Mucosa of stomach (tissue), 1 donor: Measurements from ENCODE around the gene ASXL2.
A peak's percentile ranks its signal among the peaks of the same experiment; 100 is the strongest.
"Not testable (repeated sequence)": the region's sequence is repeated elsewhere in the genome, so short reads cannot be mapped to it uniquely, and the experiment has no call there.

Experiments
- H3K27me3 ChIP-seq: one replicate; pipeline ENCODE4 v1.7.0; 2013; ENCODE audit warnings: mild to moderate bottlenecking, low read length; ENCODE audit not compliant: control insufficient read depth, insufficient read depth
- H3K36me3 ChIP-seq: one replicate; pipeline ENCODE4 v1.7.0; 2013; ENCODE audit warnings: low read length; ENCODE audit not compliant: control insufficient read depth, insufficient read depth
- H3K4me1 ChIP-seq: one replicate; pipeline ENCODE4 v1.7.0; 2013; ENCODE audit warnings: mild to moderate bottlenecking, low read length; ENCODE audit not compliant: control insufficient read depth, insufficient read depth
- H3K4me3 ChIP-seq: one replicate; pipeline ENCODE4 v1.7.0; 2013; ENCODE audit warnings: low read length
- H3K9ac ChIP-seq: one replicate; pipeline ENCODE4 v1.7.0; 2013; ENCODE audit warnings: mild to moderate bottlenecking, low read length, moderate library complexity
- H3K9me3 ChIP-seq: one replicate; pipeline ENCODE4 v1.7.0; 2013; ENCODE audit warnings: mild to moderate bottlenecking, low read length, moderate library complexity; ENCODE audit not compliant: control insufficient read depth
- donor health status: Pancreatic carcinoma.

Gene ASXL2

DNA sequence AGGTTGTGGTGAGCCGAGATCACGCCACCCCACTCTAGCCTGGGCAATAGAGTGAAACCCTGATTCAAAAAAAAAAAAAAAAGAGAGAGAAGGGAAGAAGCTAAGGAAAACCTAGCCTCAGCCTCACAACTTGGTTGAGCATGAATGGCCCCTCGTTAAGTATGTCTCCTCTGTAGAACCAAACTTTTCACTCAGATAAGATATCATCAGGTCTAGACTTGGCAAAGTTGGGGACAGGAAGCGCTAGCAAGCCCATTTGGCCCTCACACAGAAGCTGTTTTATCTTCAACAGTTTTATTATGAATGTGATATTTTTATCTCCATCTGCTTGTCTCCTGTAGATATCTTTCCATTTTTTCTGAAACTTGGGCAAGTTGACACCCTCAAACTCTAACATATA, 3.5 kb upstream of the ASXL2 start:
- Histone ChIP-seq H3K27me3 (no peaks in the 10 kb centered on the region), H3K9ac (no peak overlapping the region), H3K4me3 (no peak overlapping the region), H3K9me3 (no peaks in the 10 kb centered on the region), H3K36me3 (no peaks in the 10 kb centered on the region), H3K4me1 (peaks cover 4% of the 10 kb centered on the region)

DNA sequence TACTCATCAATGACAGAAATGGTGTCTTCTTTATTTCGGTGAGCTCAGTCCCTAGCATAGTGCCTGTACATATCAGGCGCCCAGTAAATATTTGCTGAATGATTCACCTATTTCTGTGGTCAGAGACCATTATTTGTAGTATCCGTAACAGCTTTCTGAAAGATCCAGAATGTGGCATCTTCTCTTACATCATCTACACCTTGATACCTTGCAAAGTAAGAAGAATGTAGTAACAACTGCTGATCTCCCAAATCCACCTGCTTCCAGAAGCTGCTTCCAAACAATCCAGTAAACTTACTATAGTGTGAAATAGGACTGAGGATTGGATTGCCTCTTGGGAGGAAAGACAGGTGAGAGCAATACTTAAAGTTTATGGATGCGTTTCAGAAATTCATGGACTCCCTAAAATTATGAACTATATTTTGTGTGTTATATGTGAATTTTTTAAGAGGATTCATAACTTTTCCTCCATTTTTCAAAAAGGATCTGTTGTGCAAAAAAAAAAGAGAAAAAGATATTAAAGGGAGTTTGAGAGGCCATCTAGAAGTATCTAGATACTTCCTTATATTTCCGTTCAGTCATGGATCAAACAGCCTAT, 945 bp upstream of the ASXL2 start:
- Histone ChIP-seq H3K4me1 (peaks cover 4% of the 10 kb centered on the region), H3K9me3 (no peaks in the 10 kb centered on the region), H3K27me3 (no peaks in the 10 kb centered on the region), H3K4me3 (peak overlapping the region; percentile 29), H3K9ac (peak overlapping the region; percentile 59), H3K36me3 (no peaks in the 10 kb centered on the region)

- Histone ChIP-seq H3K36me3 (no peaks in the 10 kb centered on the region), H3K9ac (peak overlapping the region; percentile 95), H3K27me3 (no peaks in the 10 kb centered on the region), H3K4me1 (peaks cover 4% of the 10 kb centered on the region), H3K4me3 (peak overlapping the region; percentile 44), H3K9me3 (no peaks in the 10 kb centered on the region)
Measured at GRCh38 chr2:25877431-25878360, 591 bp downstream of the ASXL2 start.

- Histone ChIP-seq H3K9ac (no peak overlapping the region), H3K27me3 (no peaks in the 10 kb centered on the region), H3K4me3 (no peak overlapping the region), H3K4me1 (no peaks in the 10 kb centered on the region), H3K36me3 (no peaks in the 10 kb centered on the region), H3K9me3 (no peaks in the 10 kb centered on the region)
Measured at GRCh38 chr2:25872134-25872533, 6.2 kb downstream of the ASXL2 start.

- Histone ChIP-seq H3K36me3 (no peaks in the 10 kb centered on the region), H3K27me3 (no peaks in the 10 kb centered on the region), H3K4me1 (no peaks in the 10 kb centered on the region), H3K9ac (no peak overlapping the region), H3K9me3 (no peaks in the 10 kb centered on the region), H3K4me3 (no peak overlapping the region)
Measured at GRCh38 chr2:25867396-25868003, 10.8 kb downstream of the ASXL2 start.

DNA sequence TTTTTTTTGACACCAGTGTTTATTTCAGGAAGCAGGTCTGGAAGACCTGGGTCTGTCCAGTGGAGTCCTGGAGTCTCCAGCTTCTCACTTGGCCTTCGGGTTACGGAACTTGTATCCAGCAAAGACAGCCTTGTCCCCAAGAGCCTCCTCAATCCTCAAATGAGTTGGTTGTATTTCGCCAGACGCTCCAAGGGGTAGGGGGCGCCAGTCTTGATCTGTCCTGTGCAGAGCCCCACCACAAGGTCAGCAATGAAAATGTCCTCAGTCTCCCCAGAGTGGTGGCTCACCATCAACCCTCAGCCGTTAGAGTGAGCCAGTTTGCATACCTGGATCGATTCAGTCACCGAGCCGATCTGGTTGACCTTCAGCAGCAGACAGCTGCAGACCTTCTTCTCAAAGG, 21.9 kb downstream of the ASXL2 start:
- peaks cover 4% of the 10 kb centered on the region for H3K4me1 ChIP-seq
- H3K9ac ChIP-seq: no peak overlapping the region
- H3K9me3 ChIP-seq: no peaks in the 10 kb centered on the region
- no peaks in the 10 kb centered on the region for H3K27me3 ChIP-seq
- no peaks in the 10 kb centered on the region for H3K36me3 ChIP-seq
- H3K4me3 ChIP-seq: no peak overlapping the region

DNA sequence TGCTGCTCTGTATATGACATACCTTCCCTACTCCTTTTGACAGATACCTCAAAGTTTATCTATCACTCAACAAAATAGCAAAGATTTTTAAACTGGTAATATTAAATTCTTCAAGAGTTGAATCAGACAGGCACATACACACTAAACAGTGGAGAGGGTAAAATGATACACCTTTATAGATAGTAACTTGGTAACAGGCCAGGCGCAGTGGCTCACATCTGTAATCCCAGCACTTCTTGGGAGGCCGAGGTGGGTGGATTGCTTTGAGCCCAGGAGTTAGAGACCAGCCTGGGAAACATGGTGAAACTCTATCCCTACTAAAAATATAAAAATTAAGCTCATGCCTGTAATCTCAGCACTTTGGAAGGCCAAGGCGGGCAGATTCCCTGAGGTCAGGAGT, 23.2 kb downstream of the ASXL2 start:
- no peaks in the 10 kb centered on the region for H3K36me3 ChIP-seq
- no peak overlapping the region for H3K9ac ChIP-seq
- H3K4me1 ChIP-seq: peaks cover 4% of the 10 kb centered on the region
- H3K9me3 ChIP-seq: no peaks in the 10 kb centered on the region
- H3K4me3 ChIP-seq: no peak overlapping the region
- H3K27me3 ChIP-seq: no peaks in the 10 kb centered on the region

DNA sequence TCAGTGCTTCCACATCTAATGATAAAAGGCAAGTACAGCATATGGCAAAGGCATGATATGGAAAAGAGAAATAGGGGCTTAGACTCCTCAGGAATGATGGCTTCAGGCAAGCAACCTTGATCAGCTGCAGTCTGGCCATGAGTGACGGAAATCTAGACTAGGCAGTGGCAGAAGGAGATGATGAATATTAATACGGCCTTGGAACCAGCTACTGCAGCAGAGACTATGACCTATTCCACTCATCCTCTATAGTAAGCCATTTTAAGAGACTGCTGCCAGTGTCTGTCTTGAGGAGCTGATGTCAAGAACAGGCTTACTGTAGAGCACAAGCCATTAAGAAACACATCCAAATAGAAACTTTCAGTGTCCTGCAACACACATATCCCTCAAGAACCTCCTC, 23.7 kb downstream of the ASXL2 start:
- Histone ChIP-seq H3K4me1 (peaks cover 4% of the 10 kb centered on the region), H3K36me3 (no peaks in the 10 kb centered on the region), H3K27me3 (no peaks in the 10 kb centered on the region), H3K4me3 (no peak overlapping the region), H3K9me3 (no peaks in the 10 kb centered on the region), H3K9ac (no peak overlapping the region)

DNA sequence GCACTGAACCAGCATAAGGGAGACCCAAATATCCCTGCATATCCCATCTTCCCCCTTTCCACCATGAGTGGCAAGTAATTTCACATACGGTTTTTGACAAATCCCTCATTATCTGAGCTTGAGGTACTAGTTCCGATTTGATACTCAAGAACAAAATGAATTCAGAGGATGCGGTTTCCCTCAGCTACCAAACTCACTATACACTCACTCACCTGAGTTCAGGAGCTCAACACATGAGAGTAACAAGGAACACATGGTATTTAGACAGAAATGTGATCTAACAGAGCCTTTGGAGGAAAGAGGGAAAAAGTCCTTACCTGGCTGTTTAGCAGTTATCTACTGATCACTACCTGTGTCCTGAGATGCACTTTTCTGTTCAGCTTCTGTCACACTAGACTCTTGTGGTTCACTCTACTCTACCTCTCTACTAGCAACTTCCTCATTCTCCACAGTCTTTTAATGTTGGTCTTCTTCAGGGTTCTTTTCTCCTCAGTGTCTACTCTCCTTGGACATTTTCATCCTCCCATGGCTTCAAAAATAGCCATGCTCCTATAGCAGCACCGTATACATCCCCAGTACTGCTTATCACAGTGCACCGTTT, 25.1 kb downstream of the ASXL2 start:
- no peaks in the 10 kb centered on the region for H3K36me3 ChIP-seq
- no peaks in the 10 kb centered on the region for H3K27me3 ChIP-seq
- H3K9ac ChIP-seq: no peak overlapping the region
- H3K4me3 ChIP-seq: no peak overlapping the region
- no peaks in the 10 kb centered on the region for H3K9me3 ChIP-seq
- peaks cover 4% of the 10 kb centered on the region for H3K4me1 ChIP-seq

DNA sequence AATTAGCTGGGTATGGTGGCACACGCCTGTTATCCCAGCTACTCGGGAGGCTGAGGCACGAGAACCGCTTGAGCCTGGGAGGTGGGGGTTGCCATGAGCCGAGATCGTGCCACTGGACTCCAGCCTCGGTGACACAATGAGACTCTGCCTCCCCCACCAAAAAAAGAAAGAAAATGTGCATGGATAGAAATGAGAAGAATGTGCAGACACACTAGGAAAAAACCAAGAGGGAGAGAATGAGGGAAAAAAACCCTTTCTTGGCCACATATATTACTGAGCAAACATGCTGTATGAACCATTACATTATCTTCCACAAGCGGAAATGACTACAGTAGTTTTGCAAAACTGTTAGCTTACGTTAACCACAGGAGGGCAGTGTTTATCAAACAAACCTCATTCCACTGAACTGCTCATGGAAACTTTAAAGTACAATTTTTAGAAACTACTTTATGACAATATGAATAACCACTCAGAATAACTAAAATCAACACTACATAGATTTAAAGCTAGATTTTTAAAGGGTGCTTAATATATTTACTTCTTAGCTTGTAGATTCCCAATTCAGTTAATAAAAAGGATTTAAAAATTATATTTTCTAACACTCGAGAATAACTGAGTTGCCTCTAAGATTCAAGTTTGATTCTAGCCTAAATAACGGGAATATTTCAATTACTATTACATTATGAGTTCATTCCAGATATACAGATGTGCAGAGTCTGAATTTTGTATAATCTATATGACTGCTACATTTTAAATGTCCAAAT, 26.4 kb downstream of the ASXL2 start:
- Histone ChIP-seq H3K36me3 (no peaks in the 10 kb centered on the region), H3K4me1 (peaks cover 4% of the 10 kb centered on the region), H3K9ac (peak overlapping the region; percentile 29), H3K4me3 (no peak overlapping the region), H3K27me3 (no peaks in the 10 kb centered on the region), H3K9me3 (no peaks in the 10 kb centered on the region)

DNA sequence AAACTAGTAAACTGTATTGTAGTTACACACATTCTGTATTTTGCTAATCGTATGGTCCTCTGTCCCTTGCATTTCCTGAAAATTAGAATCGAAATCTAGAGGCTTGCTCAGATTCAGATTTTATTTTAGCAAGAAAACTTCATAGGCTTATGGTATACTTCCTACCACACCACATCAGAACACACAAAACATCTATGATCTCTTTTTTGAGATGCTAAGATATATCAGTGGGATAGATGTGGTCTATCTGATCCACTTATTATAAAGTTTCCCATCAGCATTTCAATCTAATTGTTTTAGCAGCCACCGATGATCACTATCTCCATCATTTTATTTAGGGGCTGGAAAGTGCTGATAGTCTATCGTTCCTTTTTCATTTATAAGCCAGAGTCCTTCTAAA, 27.9 kb downstream of the ASXL2 start:
- not testable (repeated sequence) for H3K9me3 ChIP-seq, H3K27me3 ChIP-seq, H3K4me3 ChIP-seq, H3K4me1 ChIP-seq, H3K36me3 ChIP-seq, H3K9ac ChIP-seq
